Neutrophil (primary cell): ENCODE measurements around the gene CYP4F2.

ENCODE experiments used
- H3K27ac ChIP-seq: fragments of 200-600 bp; sonication (generic); 2 replicates; pipeline ENCODE4 v1.5.1; 2016; ENCODE audit warnings: mild to moderate bottlenecking, moderate library complexity
- H3K27me3 ChIP-seq: fragments of 200-600 bp; sonication (generic); 2 replicates; pipeline ENCODE4 v1.6.0; 2016; ENCODE audit warnings: mild to moderate bottlenecking
- H3K36me3 ChIP-seq: fragments of 200-600 bp; sonication (generic); 2 replicates; pipeline ENCODE4 v1.5.1; 2017
- H3K4me1 ChIP-seq, 2 experiments: fragments of 200-600 bp in 1 of 2; sonication (generic) in 1 of 2; 1 replicate in 1 of 2; 2 replicates in 1 of 2; pipeline versions ENCODE4 v1.5.1 to v1.6.1; 2013 to 2016; ENCODE audit warnings: low read depth in 1 of 2, low read length in 1 of 2, mild to moderate bottlenecking in 1 of 2, moderate library complexity in 1 of 2; ENCODE audit not compliant: control insufficient read depth in 1 of 2, insufficient read depth in 1 of 2
- H3K4me3 ChIP-seq, 2 experiments: fragments of 200-600 bp in 1 of 2; sonication (generic) in 1 of 2; 1 replicate in 1 of 2; 2 replicates in 1 of 2; pipeline ENCODE4 v1.5.1; 2013 to 2016; ENCODE audit warnings: low read depth in 1 of 2, low read length in 1 of 2, mild to moderate bottlenecking in 1 of 2, moderate library complexity in 1 of 2
- H3K9me3 ChIP-seq: fragments of 200-600 bp; sonication (generic); 2 replicates; pipeline ENCODE4 v1.5.1; 2016
- CTCF ChIP-seq: fragments of 200-600 bp; sonication (generic); IDR thresholded peaks from 2 replicates; pipeline ENCODE4 v1.5.1; 2016; ENCODE audit warnings: antibody characterized with exemption

CYP4F2 gene, protein sequence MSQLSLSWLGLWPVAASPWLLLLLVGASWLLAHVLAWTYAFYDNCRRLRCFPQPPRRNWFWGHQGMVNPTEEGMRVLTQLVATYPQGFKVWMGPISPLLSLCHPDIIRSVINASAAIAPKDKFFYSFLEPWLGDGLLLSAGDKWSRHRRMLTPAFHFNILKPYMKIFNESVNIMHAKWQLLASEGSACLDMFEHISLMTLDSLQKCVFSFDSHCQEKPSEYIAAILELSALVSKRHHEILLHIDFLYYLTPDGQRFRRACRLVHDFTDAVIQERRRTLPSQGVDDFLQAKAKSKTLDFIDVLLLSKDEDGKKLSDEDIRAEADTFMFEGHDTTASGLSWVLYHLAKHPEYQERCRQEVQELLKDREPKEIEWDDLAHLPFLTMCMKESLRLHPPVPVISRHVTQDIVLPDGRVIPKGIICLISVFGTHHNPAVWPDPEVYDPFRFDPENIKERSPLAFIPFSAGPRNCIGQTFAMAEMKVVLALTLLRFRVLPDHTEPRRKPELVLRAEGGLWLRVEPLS

GRCh38 chr19:15897738-15898276 lies at the start of gene CYP4F2:
Gene CYP4F2, minus strand, starts transcription at chr19:15898074. Its CDS starts 463 bp downstream, at chr19:15897611.
- no peak for TF ChIP-seq CTCF
- peaks cover 8% of the 10 kb centered on the region for H3K27me3 ChIP-seq
- no peak within 1 kb of the TSS for H3K27ac ChIP-seq
- no peaks in the 10 kb centered on the region for H3K36me3 ChIP-seq
- H3K9me3 ChIP-seq: no peaks in the 10 kb centered on the region
- peaks cover 5% of the 10 kb centered on the region in 2 experiments for H3K4me1 ChIP-seq
- H3K4me3 ChIP-seq: no peak within 1 kb of the TSS

DNA sequence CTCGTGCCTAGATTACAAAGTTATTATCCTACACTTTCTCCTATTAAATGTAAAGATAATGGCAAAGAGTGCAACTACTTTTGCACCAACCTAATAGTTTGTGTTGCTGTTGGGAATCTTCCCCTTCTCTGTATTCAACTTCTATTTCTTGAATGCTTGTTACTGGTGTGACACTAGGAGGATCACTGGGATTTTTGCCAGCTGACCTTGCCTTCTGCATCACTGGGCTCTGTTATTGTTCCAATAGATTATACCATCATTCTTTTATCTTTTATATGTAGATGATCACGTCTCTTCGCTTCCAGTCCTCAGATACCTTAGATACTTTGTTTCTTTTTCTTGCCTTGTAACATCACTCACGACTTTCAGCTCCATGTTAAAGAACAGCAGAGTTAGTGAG lies 47.4 kb upstream of the CYP4F2 start:
- no peak for TF ChIP-seq CTCF
- no peak overlapping the region for H3K27ac ChIP-seq
- no peaks in the 10 kb centered on the region for H3K36me3 ChIP-seq
- H3K27me3 ChIP-seq: peaks cover 36% of the 10 kb centered on the region
- H3K4me3 ChIP-seq: no peak overlapping the region
- peaks cover 8% of the 10 kb centered on the region for H3K9me3 ChIP-seq
- no peaks in the 10 kb centered on the region for H3K4me1 ChIP-seq

DNA sequence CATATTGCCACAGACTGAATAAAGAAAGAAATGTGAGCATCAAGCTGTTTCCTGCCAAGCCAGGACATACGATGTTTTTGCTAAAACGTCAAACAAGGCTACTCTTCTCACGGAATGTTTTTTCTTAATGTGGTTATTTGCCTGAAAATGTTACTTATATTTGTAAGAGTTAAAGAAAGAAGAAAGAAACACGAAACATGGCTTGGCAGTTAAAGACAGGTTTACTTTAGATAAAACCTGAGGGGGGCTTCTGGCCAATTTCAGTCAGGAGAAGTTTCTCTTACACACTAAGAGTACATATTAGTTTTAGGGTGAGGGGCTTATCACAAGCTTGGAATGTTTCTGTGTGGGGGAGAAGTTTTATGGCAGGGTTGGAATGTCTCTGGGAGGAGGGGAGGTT lies 46.5 kb upstream of the CYP4F2 start:
- no peak for TF ChIP-seq CTCF
- H3K27me3 ChIP-seq: peaks cover 39% of the 10 kb centered on the region

DNA sequence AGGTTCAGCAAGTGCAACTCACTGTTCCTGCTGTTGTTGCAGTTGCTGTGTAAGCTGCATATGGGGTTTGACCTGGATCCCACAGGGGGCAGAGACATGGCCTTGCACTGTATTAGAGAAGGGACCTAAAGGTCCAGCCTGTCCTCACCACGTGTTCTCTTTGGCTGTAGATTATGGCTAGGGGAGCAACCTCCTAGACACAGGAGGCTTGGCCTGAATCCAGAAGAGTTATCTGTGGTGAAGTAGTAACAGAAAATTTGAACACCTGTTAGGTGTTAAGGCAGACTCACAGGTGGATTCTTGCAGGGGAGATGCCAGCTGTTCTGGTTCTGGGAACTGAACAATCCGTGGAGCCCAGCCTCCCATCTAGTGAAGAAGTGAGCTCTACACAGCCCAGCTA lies 39.9 kb upstream of the CYP4F2 start:
- TF ChIP-seq CTCF: no peak
- no peak overlapping the region for H3K27ac ChIP-seq
- H3K4me1 ChIP-seq: no peaks in the 10 kb centered on the region

More for the DNA sequence above, 46.5 kb upstream of the CYP4F2 start:
- Histone ChIP-seq H3K27ac (no peak overlapping the region), H3K4me1 (no peaks in the 10 kb centered on the region), H3K9me3 (peaks cover 8% of the 10 kb centered on the region), H3K36me3 (no peaks in the 10 kb centered on the region), H3K4me3 (no peak overlapping the region)

DNA sequence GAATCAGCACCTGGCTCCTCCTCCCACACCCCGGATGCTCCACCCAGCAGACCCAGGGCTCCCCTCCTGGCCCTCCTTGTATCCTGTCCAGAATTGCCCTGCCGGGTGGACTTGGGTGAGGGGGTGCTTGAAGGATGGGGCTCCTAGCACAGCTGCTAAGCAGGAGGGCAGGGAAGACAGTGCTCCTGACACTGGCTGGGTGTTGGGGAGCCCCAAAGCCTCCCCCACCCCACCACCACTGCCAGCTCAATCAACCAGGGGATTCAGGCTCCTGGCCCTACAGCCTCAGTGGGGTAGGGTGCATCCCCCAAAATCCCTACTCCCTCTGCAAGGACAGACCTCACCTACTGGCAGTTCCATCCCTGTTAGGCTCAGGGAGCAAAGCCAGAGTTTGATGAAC lies 39.1 kb upstream of the CYP4F2 start:
- Histone ChIP-seq H3K27ac (no peak overlapping the region), H3K4me3 (no peak overlapping the region), H3K9me3 (no peaks in the 10 kb centered on the region), H3K36me3 (no peaks in the 10 kb centered on the region), H3K4me1 (no peaks in the 10 kb centered on the region), H3K27me3 (peaks cover 41% of the 10 kb centered on the region)
- no peak for TF ChIP-seq CTCF

More for the DNA sequence above, 39.9 kb upstream of the CYP4F2 start:
- H3K9me3 ChIP-seq: no peaks in the 10 kb centered on the region
- no peaks in the 10 kb centered on the region for H3K36me3 ChIP-seq
- H3K4me3 ChIP-seq: no peak overlapping the region
- peaks cover 41% of the 10 kb centered on the region for H3K27me3 ChIP-seq
